A673 (cell line): ENCODE data around the gene BCAT1. TPM values are rescaled to one million over a fixed set of nuclear protein-coding genes. Genes with fewer than 3 reads are reported as not detected.

ENCODE experiments used
- BruUV-seq: library from RNA; stranded (reverse); fragments of 400-500 nt; replicated peaks from 2 replicates; lab custom pipeline; 2021; lab: Mats Ljungman, UMichigan
- CTCF ChIA-PET: fragments of 300-600 bp; sonication (Branson Sonifier 250); formaldehyde crosslinking; loops from one replicate; lab custom pipeline; 2022; ENCODE audit warnings: antibody characterized with exemption; lab: Charles Lee
- POLR2A ChIA-PET: fragments of 300-600 bp; sonication (Branson Sonifier 250); formaldehyde crosslinking; loops from one replicate; lab custom pipeline; 2022; ENCODE audit warnings: antibody characterized with exemption; ENCODE audit not compliant: low non-redundant PET; lab: Charles Lee
- DNase-seq: peaks from one replicate; pipeline ENCODE4 v3.0.0-alpha.2; 2015; ENCODE audit warnings: low spot score
- H3K27ac ChIP-seq: fragments of 200-600 bp; sonication (generic); 2 replicates; pipeline ENCODE4 v1.5.1; 2016; ENCODE audit warnings: mixed run types, low read depth, mild to moderate bottlenecking, mixed read lengths, antibody characterized with exemption, low read length; ENCODE audit not compliant: poor library complexity, severe bottlenecking
- H3K27me3 ChIP-seq: fragments of 200-600 bp; sonication (generic); replicated peaks from 2 replicates; pipeline ENCODE4 v1.6.1; 2017; ENCODE audit warnings: mixed run types, low read depth, mild to moderate bottlenecking, mixed read lengths, antibody characterized with exemption, low read length; ENCODE audit not compliant: insufficient read depth, poor library complexity
- H3K36me3 ChIP-seq: fragments of 200-600 bp; sonication (generic); 2 replicates; pipeline ENCODE4 v1.6.1; 2016; ENCODE audit warnings: mixed run types, mild to moderate bottlenecking, mixed read lengths, antibody characterized with exemption, low read length; ENCODE audit not compliant: insufficient read depth, poor library complexity, severe bottlenecking
- H3K4me1 ChIP-seq: fragments of 200-600 bp; sonication (generic); 2 replicates; pipeline ENCODE4 v1.6.1; 2017; ENCODE audit warnings: mixed run types, mild to moderate bottlenecking, mixed read lengths, antibody characterized with exemption, low read length; ENCODE audit not compliant: insufficient read depth, poor library complexity, severe bottlenecking
- H3K4me3 ChIP-seq: fragments of 200-600 bp; sonication (generic); 2 replicates; pipeline ENCODE4 v1.5.1; 2016; ENCODE audit warnings: low read depth, mixed run types, mild to moderate bottlenecking, mixed read lengths, low read length; ENCODE audit not compliant: poor library complexity, severe bottlenecking
- H3K9me3 ChIP-seq: fragments of 200-600 bp; sonication (generic); 2 replicates; pipeline ENCODE4 v1.6.1; 2016; ENCODE audit warnings: mixed run types, low read depth, mild to moderate bottlenecking, mixed read lengths, antibody characterized with exemption, low read length; ENCODE audit not compliant: poor library complexity, severe bottlenecking
- EZH2 ChIP-seq: fragments of 200-600 bp; sonication (generic); IDR thresholded peaks from 2 replicates; pipeline ENCODE4 v1.6.1; 2017; ENCODE audit warnings: borderline replicate concordance, low read depth, mild to moderate bottlenecking, mixed read lengths, antibody characterized with exemption, low read length; ENCODE audit not compliant: poor library complexity, severe bottlenecking
- intact Hi-C: fragments of 100-400 bp; cut with micrococcal nuclease; formaldehyde crosslinking; loops from one replicate; pipeline ENCODE4 v1.10.0; 2022; ENCODE audit not compliant: unreplicated experiment
- total RNA-seq: library from RNA; stranded (reverse); gene quantifications from 2 replicates; pipeline ENCODE4 v1.2.3, GENCODE V29; 2021
- TF ChIP-seq, protein P1 (sequence below): fragments of 300-800, 200-600 bp; sonication (generic); conservative IDR thresholded peaks from 2 replicates; pipeline ENCODE4 v1.5.1; 2017; ENCODE audit warnings: low read depth, mild to moderate bottlenecking, antibody characterized with exemption, low read length, moderate library complexity, mixed read lengths

The BCAT1 gene
- total RNA-seq, 1 experiment from 2014 or later = 195 TPM

DNA sequence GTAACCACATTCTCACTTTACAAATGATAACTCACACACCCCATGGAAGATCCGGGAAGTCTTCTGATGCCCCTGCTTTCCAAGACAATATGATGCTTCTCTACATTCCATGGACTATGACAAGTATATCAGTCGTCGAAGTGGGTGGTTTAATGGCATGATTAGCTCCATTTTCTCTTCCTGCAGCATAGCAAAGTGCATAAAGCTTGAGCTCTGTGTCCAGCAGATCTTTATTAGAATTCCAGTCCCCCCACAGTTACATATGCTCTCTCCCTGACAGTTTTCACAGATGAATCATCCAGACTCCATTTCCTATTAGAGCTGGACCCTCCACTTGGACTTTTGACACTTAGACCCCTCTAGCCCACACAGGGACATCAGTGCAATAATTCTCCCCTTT is 174.9 kb downstream of the BCAT1 start:
- POLR2A ChIA-PET = no interaction called here
- Histone ChIP-seq H3K36me3 (no peaks in the 10 kb centered on the region), H3K4me1 (peaks cover 37% of the 10 kb centered on the region), H3K27me3 (no peaks in the 10 kb centered on the region), H3K4me3 (no peak overlapping the region), H3K27ac (no peak overlapping the region), H3K9me3 (no peaks in the 10 kb centered on the region)
- DNase-seq = no peak
- intact Hi-C loops = no loop called here
- TF ChIP-seq, protein P1, sequence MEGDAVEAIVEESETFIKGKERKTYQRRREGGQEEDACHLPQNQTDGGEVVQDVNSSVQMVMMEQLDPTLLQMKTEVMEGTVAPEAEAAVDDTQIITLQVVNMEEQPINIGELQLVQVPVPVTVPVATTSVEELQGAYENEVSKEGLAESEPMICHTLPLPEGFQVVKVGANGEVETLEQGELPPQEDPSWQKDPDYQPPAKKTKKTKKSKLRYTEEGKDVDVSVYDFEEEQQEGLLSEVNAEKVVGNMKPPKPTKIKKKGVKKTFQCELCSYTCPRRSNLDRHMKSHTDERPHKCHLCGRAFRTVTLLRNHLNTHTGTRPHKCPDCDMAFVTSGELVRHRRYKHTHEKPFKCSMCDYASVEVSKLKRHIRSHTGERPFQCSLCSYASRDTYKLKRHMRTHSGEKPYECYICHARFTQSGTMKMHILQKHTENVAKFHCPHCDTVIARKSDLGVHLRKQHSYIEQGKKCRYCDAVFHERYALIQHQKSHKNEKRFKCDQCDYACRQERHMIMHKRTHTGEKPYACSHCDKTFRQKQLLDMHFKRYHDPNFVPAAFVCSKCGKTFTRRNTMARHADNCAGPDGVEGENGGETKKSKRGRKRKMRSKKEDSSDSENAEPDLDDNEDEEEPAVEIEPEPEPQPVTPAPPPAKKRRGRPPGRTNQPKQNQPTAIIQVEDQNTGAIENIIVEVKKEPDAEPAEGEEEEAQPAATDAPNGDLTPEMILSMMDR = no peak
- no peak for TF ChIP-seq EZH2
- CTCF ChIA-PET = no interaction called here
- no TSS peak for BruUV-seq

DNA sequence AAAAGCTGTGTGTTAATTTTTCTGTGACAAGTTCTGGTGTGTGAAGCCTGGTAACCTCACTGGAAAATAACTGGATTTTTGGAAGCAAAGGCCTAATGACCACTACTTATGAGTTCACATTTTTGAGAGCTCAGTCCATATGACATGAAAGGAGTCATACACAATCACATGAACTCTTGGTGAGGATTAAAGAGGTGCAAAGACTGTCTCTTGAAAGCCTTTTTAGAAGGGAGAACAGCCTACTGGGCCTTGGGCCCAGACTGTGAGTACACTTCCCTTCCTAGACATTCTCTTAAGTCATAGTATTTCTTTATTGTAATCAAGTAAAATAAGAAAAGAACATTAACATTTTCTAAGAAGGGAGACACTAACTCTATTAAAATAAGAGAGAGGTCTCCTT is 176.1 kb downstream of the BCAT1 start:
- Histone ChIP-seq H3K9me3 (no peaks in the 10 kb centered on the region), H3K27ac (no peak overlapping the region), H3K36me3 (no peaks in the 10 kb centered on the region), H3K27me3 (no peaks in the 10 kb centered on the region), H3K4me1 (peaks cover 26% of the 10 kb centered on the region), H3K4me3 (no peak overlapping the region)
- ChIA-PET CTCF (no interaction called here), POLR2A (no interaction called here)
- intact Hi-C loops = no loop called here
- no peak for DNase-seq
- no peak for TF ChIP-seq EZH2
- TF ChIP-seq, protein P1 = no peak
- no TSS peak for BruUV-seq

DNA sequence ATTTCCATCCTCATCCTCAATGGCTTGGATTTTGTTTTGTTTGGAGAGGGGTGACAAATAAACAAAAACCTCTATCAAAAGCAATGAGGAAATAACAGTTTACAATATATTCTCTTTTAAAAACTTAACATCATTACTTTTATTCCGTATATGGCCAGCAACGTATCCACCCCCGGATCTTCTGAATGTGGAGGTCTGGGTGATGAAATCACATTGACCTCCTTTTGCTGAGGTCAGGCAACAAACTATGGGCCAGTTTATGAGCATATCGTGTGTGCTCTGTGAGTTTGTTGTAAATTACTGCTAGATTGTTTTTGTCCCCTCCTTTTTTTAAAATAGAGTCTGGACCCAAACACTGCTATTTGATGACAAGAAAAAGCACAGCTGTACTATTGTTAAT is 178.1 kb downstream of the BCAT1 start:
- intact Hi-C loops = no loop called here
- Histone ChIP-seq H3K27ac (no peak overlapping the region), H3K27me3 (no peaks in the 10 kb centered on the region), H3K4me3 (no peak overlapping the region), H3K4me1 (peaks cover 8% of the 10 kb centered on the region), H3K36me3 (no peaks in the 10 kb centered on the region), H3K9me3 (no peaks in the 10 kb centered on the region)
- ChIA-PET CTCF (no interaction called here), POLR2A (no interaction called here)
- TF ChIP-seq EZH2 = no peak
- BruUV-seq = no TSS peak
- no peak for DNase-seq

DNA sequence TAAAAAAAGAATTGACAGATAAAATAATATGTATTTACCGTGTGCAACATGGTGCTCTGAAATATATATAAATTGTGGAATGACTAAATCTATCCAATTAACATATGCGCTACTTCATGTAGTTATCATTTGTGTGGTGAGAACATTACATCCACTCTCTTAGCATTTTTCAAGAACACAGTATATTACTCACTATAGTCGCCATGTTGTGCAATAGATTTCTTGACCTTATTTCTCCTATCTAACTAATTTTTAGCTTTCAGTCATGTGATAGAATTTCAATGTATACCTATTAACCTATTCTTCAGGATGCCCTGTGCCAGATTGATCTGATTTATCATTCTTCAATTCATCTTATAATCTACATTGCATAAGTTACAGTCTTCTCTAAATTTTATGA is 178.6 kb downstream of the BCAT1 start:
- no peak for DNase-seq
- H3K27ac ChIP-seq = no peak overlapping the region
- H3K27me3 ChIP-seq = no peaks in the 10 kb centered on the region
- H3K4me3 ChIP-seq = no peak overlapping the region
- peaks cover 8% of the 10 kb centered on the region for H3K4me1 ChIP-seq
- BruUV-seq = no TSS peak
- H3K9me3 ChIP-seq = no peaks in the 10 kb centered on the region
- ChIA-PET CTCF (no interaction called here), POLR2A (no interaction called here)
- intact Hi-C loops = no loop called here
- H3K36me3 ChIP-seq = no peaks in the 10 kb centered on the region
- TF ChIP-seq EZH2 = no peak
- TF ChIP-seq, protein P1 = no peak
